ENCODE measurements around the gene SH3PXD2B.

SH3PXD2B gene

DNA sequence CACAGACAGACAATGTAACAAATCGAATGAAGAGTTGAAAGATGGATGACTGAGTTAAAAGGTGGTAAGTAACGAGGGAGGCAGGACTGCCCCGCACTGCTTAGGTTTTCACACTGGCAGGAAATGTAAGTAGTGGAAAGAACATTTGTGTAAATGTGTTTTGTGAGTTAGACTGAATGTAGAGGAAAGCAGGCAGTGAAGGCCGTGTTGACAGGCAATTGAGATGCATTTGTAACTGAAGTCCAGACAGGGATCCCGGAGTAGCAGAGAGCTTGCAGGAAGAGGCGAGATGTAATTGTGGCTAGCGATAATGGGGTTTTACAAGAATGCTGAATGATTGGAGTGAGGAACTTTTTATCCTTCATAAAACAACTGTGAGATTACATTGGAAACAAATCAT lies 20.0 kb upstream of the SH3PXD2B start:
- TF ChIP-seq TAF1 (IDR thresholded peaks at IDR 0.05; ENCODE audit: borderline replicate concordance, insufficient read depth, low read length) (no peak), POLR2AphosphoS5 (IDR thresholded peaks at IDR 0.05; ENCODE audit: low read depth, low read length) (no peak)

DNA sequence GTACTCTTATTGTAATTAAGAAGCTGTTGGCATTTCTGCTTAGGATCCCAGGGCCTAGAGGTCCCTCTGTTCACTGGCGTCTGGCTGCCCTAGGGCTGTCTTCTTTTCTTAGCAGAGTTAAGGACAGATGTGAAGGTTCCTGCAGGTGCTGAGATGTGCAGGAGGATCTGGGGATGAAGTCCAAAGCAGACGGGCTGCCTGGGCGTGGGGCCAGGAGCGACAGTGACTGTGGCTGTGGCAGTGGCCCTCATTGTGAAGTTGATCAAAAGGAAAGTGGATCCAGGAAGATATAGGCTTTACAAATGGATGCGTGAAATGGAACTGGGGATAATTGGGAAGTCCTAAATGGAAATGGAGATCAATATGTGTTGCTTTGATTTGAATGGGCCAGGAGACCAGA lies 19.1 kb upstream of the SH3PXD2B start:
- TF ChIP-seq SIN3A (IDR thresholded peaks at IDR 0.05; ENCODE audit: borderline replicate concordance, insufficient read depth, low read length) (no peak), TAF1 (IDR thresholded peaks at IDR 0.05; ENCODE audit: borderline replicate concordance, insufficient read depth, low read length) (no peak), FOXP2 (optimal IDR thresholded peaks at IDR 0.05; ENCODE audit: borderline replicate concordance, extremely low read depth, extremely low read length, insufficient read depth) (no peak), POLR2AphosphoS5 (IDR thresholded peaks at IDR 0.05; ENCODE audit: low read depth, low read length) (no peak)
- TF ChIP-seq, protein P1, sequence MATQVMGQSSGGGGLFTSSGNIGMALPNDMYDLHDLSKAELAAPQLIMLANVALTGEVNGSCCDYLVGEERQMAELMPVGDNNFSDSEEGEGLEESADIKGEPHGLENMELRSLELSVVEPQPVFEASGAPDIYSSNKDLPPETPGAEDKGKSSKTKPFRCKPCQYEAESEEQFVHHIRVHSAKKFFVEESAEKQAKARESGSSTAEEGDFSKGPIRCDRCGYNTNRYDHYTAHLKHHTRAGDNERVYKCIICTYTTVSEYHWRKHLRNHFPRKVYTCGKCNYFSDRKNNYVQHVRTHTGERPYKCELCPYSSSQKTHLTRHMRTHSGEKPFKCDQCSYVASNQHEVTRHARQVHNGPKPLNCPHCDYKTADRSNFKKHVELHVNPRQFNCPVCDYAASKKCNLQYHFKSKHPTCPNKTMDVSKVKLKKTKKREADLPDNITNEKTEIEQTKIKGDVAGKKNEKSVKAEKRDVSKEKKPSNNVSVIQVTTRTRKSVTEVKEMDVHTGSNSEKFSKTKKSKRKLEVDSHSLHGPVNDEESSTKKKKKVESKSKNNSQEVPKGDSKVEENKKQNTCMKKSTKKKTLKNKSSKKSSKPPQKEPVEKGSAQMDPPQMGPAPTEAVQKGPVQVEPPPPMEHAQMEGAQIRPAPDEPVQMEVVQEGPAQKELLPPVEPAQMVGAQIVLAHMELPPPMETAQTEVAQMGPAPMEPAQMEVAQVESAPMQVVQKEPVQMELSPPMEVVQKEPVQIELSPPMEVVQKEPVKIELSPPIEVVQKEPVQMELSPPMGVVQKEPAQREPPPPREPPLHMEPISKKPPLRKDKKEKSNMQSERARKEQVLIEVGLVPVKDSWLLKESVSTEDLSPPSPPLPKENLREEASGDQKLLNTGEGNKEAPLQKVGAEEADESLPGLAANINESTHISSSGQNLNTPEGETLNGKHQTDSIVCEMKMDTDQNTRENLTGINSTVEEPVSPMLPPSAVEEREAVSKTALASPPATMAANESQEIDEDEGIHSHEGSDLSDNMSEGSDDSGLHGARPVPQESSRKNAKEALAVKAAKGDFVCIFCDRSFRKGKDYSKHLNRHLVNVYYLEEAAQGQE (IDR thresholded peaks at IDR 0.05; ENCODE audit: insufficient read depth in 1 of 2, low read depth in 2 of 2, low read length in 2 of 2): no peak

DNA sequence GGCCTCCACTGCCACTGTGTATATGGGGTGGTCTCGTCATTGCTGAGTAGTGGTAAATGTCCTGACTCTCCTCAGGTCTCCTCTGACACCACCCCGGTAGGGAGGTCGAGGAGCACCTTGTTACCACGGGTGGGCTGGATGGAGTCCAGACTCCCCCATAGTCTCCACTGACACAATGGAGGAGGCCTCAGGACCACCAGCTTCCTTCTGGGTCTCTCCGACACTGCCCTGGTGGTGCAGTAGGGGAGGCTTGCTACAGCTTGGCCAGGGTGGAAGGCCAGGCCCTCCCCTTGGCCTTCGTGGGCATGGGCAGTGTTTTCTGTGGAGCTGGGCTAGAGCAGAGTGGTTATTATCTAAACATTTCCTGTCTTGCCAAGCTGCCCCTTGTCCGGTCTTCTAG lies 15.4 kb upstream of the SH3PXD2B start:
- TF ChIP-seq FOXP2 (optimal IDR thresholded peaks at IDR 0.05; ENCODE audit: borderline replicate concordance, extremely low read depth, extremely low read length, insufficient read depth) (no peak), TAF1 (IDR thresholded peaks at IDR 0.05; ENCODE audit: borderline replicate concordance, insufficient read depth, low read length) (no peak), POLR2AphosphoS5 (IDR thresholded peaks at IDR 0.05; ENCODE audit: low read depth, low read length) (no peak), SIN3A (IDR thresholded peaks at IDR 0.05; ENCODE audit: borderline replicate concordance, insufficient read depth, low read length) (no peak)
- TF ChIP-seq, protein P1 (IDR thresholded peaks at IDR 0.05; ENCODE audit: insufficient read depth in 1 of 2, low read depth in 2 of 2, low read length in 2 of 2): no peak

DNA sequence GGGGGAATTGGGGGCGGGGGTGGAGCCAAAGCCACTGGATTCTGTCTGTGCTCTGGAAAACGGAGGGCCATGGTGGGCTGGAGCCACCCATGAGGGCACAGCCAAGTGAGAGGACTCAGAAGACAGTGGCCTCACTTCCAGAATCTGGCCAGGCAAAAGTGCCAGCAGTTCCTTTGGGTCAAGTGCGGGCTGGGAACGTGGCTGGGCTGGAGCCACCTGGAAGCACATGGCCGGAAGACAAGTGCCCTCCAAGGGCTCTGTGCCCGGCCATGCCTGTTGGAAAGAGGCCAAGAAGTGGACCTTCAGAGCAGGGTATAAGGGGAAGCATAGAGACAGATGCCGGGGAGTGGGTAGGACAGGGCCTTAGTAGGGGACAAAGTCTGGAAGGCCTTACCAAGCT lies 11.7 kb upstream of the SH3PXD2B start:
- TF ChIP-seq SIN3A (IDR thresholded peaks at IDR 0.05; ENCODE audit: borderline replicate concordance, insufficient read depth, low read length): no peak
- TF ChIP-seq POLR2AphosphoS5 (IDR thresholded peaks at IDR 0.05; ENCODE audit: low read depth, low read length): no peak
- TF ChIP-seq, protein P1 (IDR thresholded peaks at IDR 0.05; ENCODE audit: insufficient read depth in 1 of 2, low read depth in 2 of 2, low read length in 2 of 2): no peak

DNA sequence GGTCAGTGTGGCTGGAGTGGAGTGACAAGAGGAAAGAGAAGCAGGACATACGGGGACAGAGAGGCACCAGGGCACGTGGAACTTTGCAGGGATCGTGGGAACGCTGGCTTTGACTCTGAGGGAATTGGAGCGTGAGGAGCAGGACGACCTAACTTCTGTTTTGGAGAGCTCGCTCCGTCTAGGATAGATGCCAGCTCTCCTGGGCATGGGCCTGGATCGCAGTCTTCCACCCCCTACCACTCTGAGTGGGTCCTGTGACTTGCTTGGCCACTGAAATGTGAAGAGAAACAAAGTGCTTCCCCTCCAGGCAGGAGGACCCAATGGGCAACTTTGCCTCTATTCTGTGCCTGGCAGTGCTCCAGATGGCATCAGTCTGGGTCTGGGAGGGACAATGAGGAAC lies 8.7 kb upstream of the SH3PXD2B start:
- TF ChIP-seq POLR2AphosphoS5 (IDR thresholded peaks at IDR 0.05; ENCODE audit: low read depth, low read length) (no peak), TAF1 (IDR thresholded peaks at IDR 0.05; ENCODE audit: borderline replicate concordance, insufficient read depth, low read length) (no peak), FOXP2 (optimal IDR thresholded peaks at IDR 0.05; ENCODE audit: borderline replicate concordance, extremely low read depth, extremely low read length, insufficient read depth) (no peak), SIN3A (IDR thresholded peaks at IDR 0.05; ENCODE audit: borderline replicate concordance, insufficient read depth, low read length) (no peak)
- TF ChIP-seq, protein P1 (IDR thresholded peaks at IDR 0.05; ENCODE audit: insufficient read depth in 1 of 2, low read depth in 2 of 2, low read length in 2 of 2): no peak

Measured in PFSK-1 (cell line).